Panc1 (cell line): ENCODE measurements around the gene TULP4. TPM values are rescaled to one million over a fixed set of nuclear protein-coding genes. Genes with fewer than 3 reads are reported as not detected.
"Not testable (repeated sequence)": the region's sequence is repeated elsewhere in the genome, so short reads cannot be mapped to it uniquely, and the experiment has no call there.

Source experiments
- ATAC-seq: fragments of 200-7000 bp; cut with Tn5 transposase; 2 replicates; pipeline ENCODE4 v1.9.1; 2020; ENCODE audit warnings: mild to moderate bottlenecking, moderate library complexity
- BruUV-seq: library from RNA; stranded (reverse); fragments of 400-500 nt; replicated peaks from 2 replicates; lab custom pipeline; 2021; lab: Mats Ljungman, UMichigan
- CTCF ChIA-PET: fragments of 300-600 bp; sonication (Branson Sonifier 250); formaldehyde crosslinking; loops from one replicate; lab custom pipeline; 2022; ENCODE audit warnings: antibody characterized with exemption; lab: Charles Lee
- POLR2A ChIA-PET: fragments of 300-600 bp; sonication (Branson Sonifier 250); formaldehyde crosslinking; loops from one replicate; lab custom pipeline; 2022; ENCODE audit warnings: antibody characterized with exemption; lab: Charles Lee
- DNase-seq: peaks from one replicate; pipeline ENCODE4 v3.0.0-alpha.2; 2010; ENCODE audit warnings: low read depth, low spot score
- H3K27ac ChIP-seq: 2 replicates; pipeline ENCODE4 v1.5.1; 2011; ENCODE audit warnings: mild to moderate bottlenecking, low read length, inconsistent platforms
- H3K27me3 ChIP-seq: fragments of 200-500 bp; sonication (Bioruptor generic); 2 replicates; pipeline ENCODE4 v1.6.0; 2014; ENCODE audit warnings: low read length, inconsistent platforms; ENCODE audit not compliant: control insufficient read depth, insufficient read depth
- H3K36me3 ChIP-seq: fragments of 200-500 bp; sonication (Bioruptor generic); 2 replicates; pipeline ENCODE4 v1.5.1; 2014; ENCODE audit warnings: inconsistent platforms, mild to moderate bottlenecking, low read length, moderate library complexity; ENCODE audit not compliant: control insufficient read depth, insufficient read depth
- H3K4me1 ChIP-seq: 2 replicates; pipeline ENCODE4 v1.5.1; 2011; ENCODE audit warnings: inconsistent platforms, mild to moderate bottlenecking, low read length, moderate library complexity; ENCODE audit not compliant: control insufficient read depth, insufficient read depth
- H3K4me3 ChIP-seq, 2 experiments: 2 replicates each; pipeline ENCODE4 v1.5.1; 2011 to 2012; ENCODE audit warnings: low read depth in 2 of 2, low read length in 2 of 2, mild to moderate bottlenecking in 2 of 2, inconsistent platforms in 1 of 2, moderate library complexity in 1 of 2
- H3K9me3 ChIP-seq: fragments of 200-500 bp; sonication (Bioruptor generic); 2 replicates; pipeline ENCODE4 v1.5.1; 2014; ENCODE audit warnings: low read depth, mild to moderate bottlenecking, inconsistent platforms, low read length, moderate library complexity; ENCODE audit not compliant: control insufficient read depth, insufficient read depth
- CTCF ChIP-seq: fragments of 450-650 bp; IDR thresholded peaks from 2 replicates; pipeline ENCODE4 v1.5.1; 2017; ENCODE audit warnings: mild to moderate bottlenecking
- POLR2AphosphoS5 ChIP-seq: IDR thresholded peaks from 2 replicates; pipeline ENCODE4 v1.6.1; 2012; ENCODE audit warnings: mild to moderate bottlenecking, low read depth, low read length, moderate library complexity
- REST ChIP-seq, 2 experiments: IDR thresholded peaks; 2 replicates each; pipeline ENCODE4 v1.6.1; 2011 to 2012; ENCODE audit warnings: low read depth in 2 of 2, control low read depth in 1 of 2, low read length in 1 of 2, mild to moderate bottlenecking in 1 of 2, moderate library complexity in 1 of 2; ENCODE audit not compliant: insufficient read depth in 1 of 2
- SIN3A ChIP-seq: IDR thresholded peaks from 2 replicates; pipeline ENCODE4 v1.6.1; 2012; ENCODE audit warnings: low read depth, mild to moderate bottlenecking, low read length, moderate library complexity, borderline replicate concordance; ENCODE audit not compliant: insufficient read depth
- TCF7L2 ChIP-seq: IDR thresholded peaks from 2 replicates; pipeline ENCODE4 v1.6.1; 2011; ENCODE audit warnings: mild to moderate bottlenecking, low read depth, low read length, inconsistent platforms
- in situ Hi-C: cut with HindIII; loops from 2 replicates; pipeline ENCODE4 v1.10.0; 2016; ENCODE audit warnings: low sequenced_read_pairs, low pct_unique_long_range_greater_than_20kb
- intact Hi-C: fragments of 100-400 bp; cut with micrococcal nuclease; formaldehyde crosslinking; loops from one replicate; pipeline ENCODE4 v1.10.0; 2022; ENCODE audit not compliant: unreplicated experiment
- total RNA-seq: library from RNA; stranded (reverse); gene quantifications from one replicate; pipeline ENCODE4 v1.2.1, GENCODE V29; 2021; ENCODE audit not compliant: unreplicated experiment

TULP4 gene
- total RNA-seq, 1 experiment from 2014 or later = 105 TPM

- in situ Hi-C loops (no loop called here), intact Hi-C loops (no loop called here)
- Histone ChIP-seq H3K4me3 (no peak overlapping the region), H3K9me3 (peaks cover 6% of the 10 kb centered on the region; the same call in 1 of the 2 replicates), H3K27ac (no peak overlapping the region), H3K27me3 (no peaks in the 10 kb centered on the region), H3K4me1 (no peaks in the 10 kb centered on the region), H3K36me3 (no peaks in the 10 kb centered on the region)
- POLR2A ChIA-PET = no interaction called here
- BruUV-seq = no TSS peak
- CTCF ChIA-PET = no interaction called here
- DNase-seq = no peak
- no peak for ATAC-seq
- TF ChIP-seq TCF7L2 (no peak), CTCF (no peak)
Observed at GRCh38 chr6:158337332-158337731, 25.1 kb downstream of the TULP4 start.

- ChIA-PET CTCF (no interaction called here), POLR2A (no interaction called here)
- no TSS peak for BruUV-seq
Observed at GRCh38 chr6:158338311-158339112, 26.2 kb downstream of the TULP4 start.

GRCh38 chr6:158339197-158339596 is 26.9 kb downstream of the TULP4 start:
- DNase-seq, POLR2A ChIA-PET, H3K9me3 ChIP-seq, H3K4me1 ChIP-seq, H3K27ac ChIP-seq, ATAC-seq, H3K27me3 ChIP-seq, in situ Hi-C loops, CTCF ChIA-PET, H3K4me3 ChIP-seq, BruUV-seq, H3K36me3 ChIP-seq, intact Hi-C loops: not testable (repeated sequence)

More at GRCh38 chr6:158338311-158339112, 26.2 kb downstream of the TULP4 start:
- Histone ChIP-seq H3K36me3 (no peaks in the 10 kb centered on the region), H3K27me3 (no peaks in the 10 kb centered on the region), H3K27ac (no peak overlapping the region), H3K4me3 (no peak overlapping the region), H3K9me3 (no peaks in the 10 kb centered on the region), H3K4me1 (no peaks in the 10 kb centered on the region)
- in situ Hi-C loops (no loop called here), intact Hi-C loops (no loop called here)
- TF ChIP-seq CTCF = no peak
- no peak for TF ChIP-seq REST (IDR thresholded peaks at IDR 0.05; ENCODE audit: insufficient read depth in 1 of 2, low read depth in 2 of 2, low read length in 1 of 2)
- TF ChIP-seq SIN3A = no peak
- no peak for TF ChIP-seq TCF7L2
- no peak for TF ChIP-seq POLR2AphosphoS5
- ATAC-seq (no peak), DNase-seq (no peak)
